Activated CD8-positive, alpha-beta memory T cell treated with anti-CD3 and anti-CD28 coated beads, Interleukin-2, amount 50 U/mL, for 4 hours (primary cell): ENCODE results near the gene PNPT1.

ENCODE experiments used
- DNase-seq: peaks from one replicate; pipeline ENCODE4 v3.0.0-alpha.2; 2020

Gene PNPT1

DNA sequence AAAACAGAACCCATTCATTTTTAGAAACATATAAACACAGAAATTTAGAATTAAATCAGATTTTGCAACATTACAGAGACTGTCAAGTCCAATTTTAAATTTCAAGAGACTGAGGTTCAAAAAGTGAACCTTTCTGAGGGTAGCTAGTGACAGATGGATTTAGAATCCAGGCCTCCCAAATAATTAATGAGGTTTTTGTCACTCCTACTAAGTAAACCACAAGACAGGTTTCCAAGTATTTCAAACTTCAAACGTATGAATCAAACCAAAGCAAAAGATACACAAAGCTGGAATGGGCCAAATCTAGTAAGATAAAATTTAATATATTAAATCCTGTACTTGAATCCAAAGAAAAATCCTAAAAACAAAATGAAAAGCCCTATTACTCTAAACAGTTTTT, 101.5 kb downstream of the PNPT1 start:
- no peak for DNase-seq

DNA sequence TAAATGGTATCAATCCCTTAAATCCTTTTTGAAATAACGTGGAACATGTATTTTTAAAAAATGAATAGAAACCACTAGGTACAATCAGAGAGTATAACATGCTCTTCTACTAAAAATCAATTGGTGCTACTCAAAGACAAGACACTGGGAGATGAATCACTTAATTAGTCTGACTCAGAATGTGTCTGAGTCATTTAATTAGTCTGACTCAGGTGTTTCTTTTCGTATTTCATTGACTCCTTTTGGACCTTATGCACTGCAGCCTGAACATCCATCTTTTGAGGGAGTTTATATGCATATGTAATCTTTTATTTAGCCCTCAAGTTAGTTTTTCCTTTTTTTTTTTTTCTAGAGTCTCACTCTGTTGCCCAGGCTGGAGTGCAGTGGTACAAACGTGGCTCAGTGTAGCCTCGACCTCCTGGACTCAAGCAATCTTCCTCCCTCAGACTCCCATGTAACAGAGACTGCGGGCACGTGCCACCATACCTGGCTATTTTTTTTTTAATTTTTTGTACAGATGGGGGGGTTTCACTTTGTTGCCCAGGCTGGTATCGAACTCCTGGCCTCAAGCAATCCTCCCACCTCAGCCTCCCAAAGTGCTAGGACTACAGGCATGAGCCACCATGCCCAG, 102.7 kb downstream of the PNPT1 start:
- DNase-seq: no peak

DNA sequence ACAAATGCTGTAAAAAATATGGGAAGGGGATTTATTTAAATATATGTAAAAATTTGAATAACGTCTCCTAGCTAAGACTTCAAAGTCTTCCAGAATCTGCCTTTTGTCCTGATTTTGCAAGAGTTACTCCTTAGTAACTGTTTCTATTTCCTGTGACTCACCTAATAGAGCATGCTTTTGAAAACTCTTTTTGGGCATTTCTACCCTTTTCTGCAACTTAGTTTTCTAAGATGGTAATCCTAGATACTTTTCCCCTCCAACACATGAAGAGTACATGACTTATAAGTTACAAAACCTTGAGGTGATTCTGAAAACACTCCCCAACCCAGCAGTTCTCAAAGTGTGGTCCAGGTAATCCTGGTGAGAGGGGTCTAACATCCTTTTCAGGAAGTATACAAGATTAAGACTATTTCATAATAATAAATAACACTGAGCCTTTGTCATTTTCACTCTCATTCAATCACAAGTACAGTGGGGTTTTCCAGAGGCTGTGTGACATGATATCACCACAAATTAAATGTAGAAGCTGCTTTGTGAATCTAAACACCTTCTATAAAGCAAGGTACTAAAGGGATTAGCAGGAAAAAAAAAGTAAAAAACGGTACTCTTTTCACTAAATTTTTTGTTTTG, 108.1 kb downstream of the PNPT1 start:
- DNase-seq: no peak
